Activated T-cell treated with anti-CD3 and anti-CD28 coated beads, Interleukin-2, amount 50 U/mL, for 24 hours (primary cell): ENCODE measurements around the gene F13A1.

Experiments
- DNase-seq: peaks from one replicate; pipeline ENCODE4 v3.0.0-alpha.2; 2020
- H3K27ac Mint-ChIP-seq: 2 replicates; pipeline ENCODE4 v1.8.0; 2020; ENCODE audit warnings: mild to moderate bottlenecking, mixed read lengths
- H3K27me3 Mint-ChIP-seq: 2 replicates; pipeline ENCODE4 v1.8.0; 2020; ENCODE audit warnings: mixed read lengths
- H3K36me3 Mint-ChIP-seq: 2 replicates; pipeline ENCODE4 v1.8.0; 2020; ENCODE audit warnings: low read depth, mixed read lengths
- H3K4me1 Mint-ChIP-seq: 2 replicates; pipeline ENCODE4 v1.8.0; 2020; ENCODE audit warnings: low read depth, mixed read lengths
- H3K4me3 Mint-ChIP-seq: 2 replicates; pipeline ENCODE4 v1.8.0; 2020; ENCODE audit warnings: mild to moderate bottlenecking, moderate library complexity, mixed read lengths
- H3K9me3 Mint-ChIP-seq: 2 replicates; pipeline ENCODE4 v1.8.0; 2020; ENCODE audit warnings: mixed read lengths

The F13A1 gene

DNA sequence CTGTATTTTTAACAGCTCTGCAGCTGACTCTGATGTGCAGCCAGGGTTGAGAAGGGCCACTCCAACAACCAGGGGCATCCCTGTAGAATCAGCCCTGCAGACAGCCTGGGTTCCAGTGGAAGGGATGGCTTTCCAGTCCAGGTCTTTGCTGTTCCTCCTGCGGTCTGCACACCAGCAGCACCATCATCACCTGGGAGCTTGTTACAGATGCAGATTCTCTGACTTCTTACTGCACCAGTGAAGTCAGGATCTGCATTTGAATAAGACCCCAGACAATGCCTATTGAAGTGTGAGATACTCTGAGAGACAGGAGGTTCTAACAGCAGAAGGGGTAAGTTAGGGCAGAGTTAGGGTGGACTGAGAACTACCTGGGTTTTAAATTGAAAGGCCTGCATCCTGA, 151.3 kb downstream of the F13A1 start:
- Mint-ChIP-seq H3K36me3 (no peaks in the 10 kb centered on the region), H3K27ac (no peak overlapping the region), H3K27me3 (peaks cover 7% of the 10 kb centered on the region), H3K4me1 (no peaks in the 10 kb centered on the region), H3K4me3 (no peak overlapping the region), H3K9me3 (no peaks in the 10 kb centered on the region)
- DNase-seq: no peak

DNA sequence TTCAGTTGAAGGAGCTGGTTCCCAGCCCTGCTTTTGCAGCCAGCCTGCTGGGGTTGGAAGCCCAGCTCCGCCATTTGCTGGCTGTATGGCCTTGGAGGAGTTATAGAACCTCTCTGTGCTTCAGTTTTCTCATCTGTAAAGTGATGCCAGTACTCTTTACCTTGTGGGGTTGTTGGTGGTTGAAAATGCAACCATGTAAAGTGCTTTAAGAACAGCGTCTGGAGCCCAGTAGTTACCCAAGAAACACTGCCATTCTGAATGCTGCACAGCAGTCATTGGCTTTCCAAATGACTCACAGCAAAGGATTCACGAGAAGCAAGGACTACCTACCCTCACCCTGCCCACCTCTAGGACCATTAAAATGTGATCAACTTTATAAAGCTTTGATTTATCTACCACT, 154.4 kb downstream of the F13A1 start:
- Mint-ChIP-seq H3K27me3 (peaks cover 4% of the 10 kb centered on the region), H3K4me3 (no peak overlapping the region), H3K36me3 (no peaks in the 10 kb centered on the region), H3K9me3 (no peaks in the 10 kb centered on the region), H3K27ac (no peak overlapping the region), H3K4me1 (no peaks in the 10 kb centered on the region)
- DNase-seq: no peak

DNA sequence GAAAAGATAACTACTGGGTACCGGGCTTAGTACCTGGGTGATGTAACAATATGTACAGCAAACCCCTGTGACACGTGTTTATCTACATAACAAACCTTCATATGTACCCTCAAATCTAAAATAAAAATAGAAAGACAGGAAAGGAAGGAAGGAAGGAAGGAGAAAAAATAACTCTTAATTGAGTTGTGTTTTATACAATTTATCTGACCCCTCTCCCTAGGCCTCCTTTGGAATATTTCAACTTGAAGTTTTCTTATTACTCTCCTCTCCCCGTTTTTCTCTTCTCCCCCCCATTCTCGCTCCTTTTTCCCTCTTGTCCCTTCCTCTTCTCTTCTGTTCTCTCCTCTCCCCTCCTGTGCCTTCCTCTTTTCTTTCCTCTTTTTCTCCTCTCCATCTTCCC, 156.1 kb downstream of the F13A1 start:
- Mint-ChIP-seq H3K27me3 (peaks cover 4% of the 10 kb centered on the region), H3K4me3 (no peak overlapping the region), H3K4me1 (no peaks in the 10 kb centered on the region), H3K9me3 (no peaks in the 10 kb centered on the region), H3K27ac (no peak overlapping the region), H3K36me3 (no peaks in the 10 kb centered on the region)
- no peak for DNase-seq

DNA sequence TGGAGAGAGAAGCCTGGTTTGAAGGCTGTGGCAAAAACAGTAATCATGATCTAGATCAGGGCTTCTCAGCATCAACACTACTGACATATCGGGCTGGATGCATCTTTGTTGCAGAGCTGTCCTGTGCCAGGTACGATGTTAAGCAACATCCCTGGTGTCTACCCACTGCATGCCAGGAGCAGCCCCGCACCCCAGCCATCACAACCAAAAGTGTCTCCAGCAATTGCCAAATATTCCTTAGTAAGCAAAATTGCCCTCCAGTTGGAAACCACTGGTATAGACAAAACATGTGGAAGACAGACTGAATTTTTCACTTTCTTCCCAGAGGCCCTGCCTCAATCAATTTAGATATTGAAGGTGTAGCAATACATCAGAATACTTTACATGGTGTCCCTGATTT, 166.1 kb downstream of the F13A1 start:
- no peaks in the 10 kb centered on the region for H3K9me3 Mint-ChIP-seq
- no peaks in the 10 kb centered on the region for H3K36me3 Mint-ChIP-seq
- H3K4me3 Mint-ChIP-seq: no peak overlapping the region
- no peak for DNase-seq
- H3K4me1 Mint-ChIP-seq: no peaks in the 10 kb centered on the region
- peaks cover 5% of the 10 kb centered on the region for H3K27me3 Mint-ChIP-seq
- no peak overlapping the region for H3K27ac Mint-ChIP-seq

DNA sequence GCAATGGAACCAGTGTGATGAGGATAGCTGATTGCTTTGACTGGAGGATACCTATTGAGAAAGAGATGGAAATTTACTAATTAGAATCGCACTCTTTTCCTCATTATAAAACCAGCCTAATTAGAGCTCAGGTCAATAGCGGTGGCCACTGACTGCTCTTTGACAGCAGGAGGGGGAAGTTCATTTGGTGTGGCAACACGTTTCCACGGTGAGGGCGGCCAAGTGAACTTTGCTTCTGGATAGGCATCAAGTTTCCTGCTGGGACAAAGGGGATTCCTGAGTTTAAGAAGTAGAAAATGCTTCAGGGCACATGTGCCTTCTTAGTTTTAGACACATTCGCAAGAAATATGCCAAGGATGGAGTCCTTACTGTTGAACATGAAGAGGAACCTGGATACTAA, 168.4 kb downstream of the F13A1 start:
- Mint-ChIP-seq H3K9me3 (no peaks in the 10 kb centered on the region), H3K4me3 (no peak overlapping the region), H3K27me3 (peaks cover 14% of the 10 kb centered on the region), H3K36me3 (no peaks in the 10 kb centered on the region), H3K27ac (no peak overlapping the region), H3K4me1 (no peaks in the 10 kb centered on the region)
- no peak for DNase-seq

DNA sequence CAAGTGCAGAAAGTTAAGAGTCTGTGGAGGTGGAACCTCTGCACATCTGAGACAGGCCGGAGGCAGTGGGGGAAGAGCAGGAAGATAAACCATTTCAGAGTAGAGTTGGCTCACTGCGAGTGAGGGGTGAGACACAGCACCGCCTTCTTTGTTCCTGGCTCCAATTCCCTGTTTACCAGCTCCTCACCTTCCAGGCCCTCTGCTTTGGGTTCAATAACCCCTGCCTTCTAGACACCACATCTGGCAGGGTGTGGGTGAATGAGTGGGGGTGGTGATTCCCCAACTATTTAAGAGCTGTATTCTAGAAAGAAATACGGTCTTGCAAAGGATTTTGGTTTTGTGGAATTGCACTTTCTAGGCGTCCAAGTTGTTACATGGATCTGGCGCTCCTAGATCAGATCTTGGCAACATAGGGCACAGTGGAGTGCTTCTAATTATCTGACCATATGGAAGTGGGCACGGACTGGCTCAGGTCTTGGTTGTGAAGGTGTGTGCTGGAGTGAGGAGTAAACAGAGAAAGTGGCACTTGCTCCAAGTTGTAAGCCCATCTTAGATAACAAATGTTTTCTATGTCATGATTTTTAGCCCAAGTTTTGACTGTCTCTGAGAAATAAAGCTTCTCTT, 172.2 kb downstream of the F13A1 start:
- no peaks in the 10 kb centered on the region for H3K9me3 Mint-ChIP-seq
- no peak overlapping the region for H3K4me3 Mint-ChIP-seq
- no peaks in the 10 kb centered on the region for H3K36me3 Mint-ChIP-seq
- no peaks in the 10 kb centered on the region for H3K4me1 Mint-ChIP-seq
- DNase-seq: no peak
- peaks cover 37% of the 10 kb centered on the region for H3K27me3 Mint-ChIP-seq
- no peak overlapping the region for H3K27ac Mint-ChIP-seq

DNA sequence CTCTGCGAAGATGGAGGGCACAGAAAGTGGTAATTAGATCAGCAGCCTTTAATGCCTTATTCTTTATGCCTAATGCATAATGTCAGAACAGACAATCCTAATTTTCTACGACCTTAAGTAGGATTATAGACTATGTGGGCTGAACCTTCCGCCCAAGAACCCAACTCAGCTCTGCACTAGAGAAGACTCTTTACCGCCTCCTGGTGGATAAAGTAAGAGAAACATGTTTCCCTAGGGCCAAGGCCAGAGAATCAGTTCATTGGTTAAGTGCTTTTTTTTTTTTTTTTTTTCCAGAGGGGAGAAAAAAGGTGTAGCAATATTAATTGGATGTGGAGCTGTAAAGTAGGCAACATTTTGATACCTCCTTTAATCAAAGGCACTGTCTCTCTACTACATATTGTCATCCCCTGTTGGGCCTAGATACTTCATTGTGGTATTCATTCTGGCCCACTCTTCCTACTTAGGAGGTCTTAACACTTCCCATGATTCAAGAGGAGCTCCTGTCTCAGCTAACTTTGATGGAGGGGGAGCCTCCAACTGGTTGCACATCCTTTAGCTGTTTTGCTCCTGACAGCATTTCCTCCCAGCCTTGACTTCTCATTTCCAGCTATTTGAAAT, 188.9 kb downstream of the F13A1 start:
- H3K4me1 Mint-ChIP-seq: no peaks in the 10 kb centered on the region
- no peak for DNase-seq
- H3K36me3 Mint-ChIP-seq: no peaks in the 10 kb centered on the region
- H3K27ac Mint-ChIP-seq: no peak overlapping the region
- H3K4me3 Mint-ChIP-seq: no peak overlapping the region
- H3K27me3 Mint-ChIP-seq: no peaks in the 10 kb centered on the region
- no peaks in the 10 kb centered on the region for H3K9me3 Mint-ChIP-seq

DNA sequence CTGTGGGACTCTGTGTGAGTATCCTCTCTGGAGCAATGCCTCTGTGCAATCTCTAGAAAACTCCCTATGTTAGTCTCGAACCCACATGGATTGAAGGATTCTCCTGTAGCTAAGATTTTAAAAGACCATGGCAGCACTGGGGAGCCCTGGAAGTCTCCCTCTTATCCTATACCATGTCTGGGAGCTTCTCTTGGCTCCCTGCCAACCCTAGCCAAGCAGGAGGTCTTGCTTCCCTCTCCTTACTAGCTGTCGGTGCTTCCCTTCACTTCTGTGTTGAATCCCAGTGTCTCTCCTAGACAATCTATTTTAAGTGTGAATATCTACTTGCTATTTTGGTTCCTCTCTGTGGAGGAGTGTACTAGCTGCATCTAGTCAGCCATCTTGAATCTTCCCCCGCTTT, 195.0 kb downstream of the F13A1 start:
- Mint-ChIP-seq H3K36me3 (no peaks in the 10 kb centered on the region), H3K9me3 (peaks cover 10% of the 10 kb centered on the region), H3K4me1 (no peaks in the 10 kb centered on the region), H3K27ac (no peak overlapping the region), H3K27me3 (peaks cover 18% of the 10 kb centered on the region), H3K4me3 (no peak overlapping the region)
- DNase-seq: no peak

DNA sequence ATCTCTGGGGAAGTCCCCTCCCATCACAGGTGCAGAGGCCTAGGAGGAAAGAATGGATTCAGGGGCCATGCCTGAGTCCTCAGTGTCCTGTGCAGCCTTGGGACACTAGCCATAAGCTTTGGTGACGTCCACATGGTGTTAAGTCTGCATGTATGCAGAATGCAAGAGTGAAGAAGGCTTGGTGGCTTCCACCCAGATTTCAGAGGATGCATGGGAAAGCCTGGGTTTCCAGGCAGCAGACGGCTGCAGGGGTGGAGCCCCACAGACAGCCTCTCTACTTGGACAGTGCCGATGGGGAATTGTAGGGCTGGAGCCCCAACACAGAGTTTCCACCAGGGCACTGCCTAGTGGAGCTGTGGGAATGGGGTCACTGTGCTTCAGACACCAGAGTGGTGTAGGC, 196.7 kb downstream of the F13A1 start:
- H3K4me3 Mint-ChIP-seq: no peak overlapping the region
- H3K9me3 Mint-ChIP-seq: peaks cover 10% of the 10 kb centered on the region
- no peaks in the 10 kb centered on the region for H3K36me3 Mint-ChIP-seq
- no peak overlapping the region for H3K27ac Mint-ChIP-seq
- peaks cover 27% of the 10 kb centered on the region for H3K27me3 Mint-ChIP-seq
- H3K4me1 Mint-ChIP-seq: no peaks in the 10 kb centered on the region
- DNase-seq: no peak

DNA sequence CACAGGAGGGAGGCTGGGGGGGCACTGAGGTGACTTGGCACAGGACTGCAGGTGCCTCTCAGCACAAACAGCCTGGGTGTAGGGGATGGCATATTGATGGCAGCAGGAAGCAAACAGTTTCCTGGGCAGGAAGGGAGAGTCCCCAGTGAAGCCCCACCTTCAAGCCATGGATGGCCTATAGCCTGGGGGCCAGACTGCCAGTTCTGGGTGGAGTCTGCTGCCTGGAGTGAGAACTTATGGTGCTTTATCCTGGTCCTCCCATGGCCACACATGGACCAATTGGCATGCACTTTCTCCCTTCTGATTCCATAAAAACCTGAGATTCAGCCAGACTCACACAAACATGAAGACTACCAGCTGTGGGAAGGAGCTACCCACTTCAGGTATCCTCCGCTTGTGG, 198.5 kb downstream of the F13A1 start:
- no peaks in the 10 kb centered on the region for H3K4me1 Mint-ChIP-seq
- no peaks in the 10 kb centered on the region for H3K36me3 Mint-ChIP-seq
- H3K27me3 Mint-ChIP-seq: peaks cover 33% of the 10 kb centered on the region
- no peak for DNase-seq
- H3K4me3 Mint-ChIP-seq: no peak overlapping the region
- no peak overlapping the region for H3K27ac Mint-ChIP-seq
- H3K9me3 Mint-ChIP-seq: peaks cover 19% of the 10 kb centered on the region

DNA sequence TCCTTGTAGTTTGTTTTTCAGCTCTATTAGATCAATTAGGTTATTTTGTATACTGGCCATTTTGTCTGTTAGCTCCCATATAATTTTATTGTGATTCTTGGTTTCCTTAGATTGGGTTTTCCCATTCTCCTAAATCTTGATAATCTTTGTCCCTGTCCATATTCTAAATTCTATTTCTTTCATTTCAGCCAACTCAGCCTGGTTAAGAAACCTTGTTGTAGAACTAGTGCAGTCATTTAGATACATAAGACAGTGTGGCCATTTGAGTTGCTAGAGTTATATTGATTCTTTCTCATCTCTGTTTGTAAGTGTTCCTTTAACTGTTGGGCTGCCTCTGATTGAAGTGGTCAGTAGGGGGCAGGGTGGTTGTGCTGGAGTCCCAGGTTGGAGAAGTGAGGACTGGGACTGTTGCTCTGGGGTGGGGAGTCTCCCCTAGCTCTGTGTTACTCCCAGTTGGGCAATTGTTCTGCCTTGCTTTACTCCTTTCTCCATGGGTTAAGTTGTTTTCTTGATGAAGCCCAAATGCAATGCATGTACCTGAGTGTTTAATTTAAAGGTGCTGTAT, 214.9 kb downstream of the F13A1 start:
- Mint-ChIP-seq H3K27ac (no peak overlapping the region), H3K4me1 (no peaks in the 10 kb centered on the region), H3K36me3 (no peaks in the 10 kb centered on the region), H3K27me3 (peaks cover 29% of the 10 kb centered on the region), H3K4me3 (no peak overlapping the region), H3K9me3 (peaks cover 27% of the 10 kb centered on the region)
- DNase-seq: no peak
